Colonic mucosa (tissue), 4 donors: Measurements from ENCODE around the gene OPTC. TPM values are rescaled to one million over a fixed set of nuclear protein-coding genes. Genes with fewer than 3 reads are reported as not detected.

Source experiments
- DNase-seq: peaks from one replicate; pipeline ENCODE4 v3.0.0-alpha.2; 2020
- H3K27ac ChIP-seq: fragments of 200-600 bp; one replicate; pipeline ENCODE4 v1.8.0; 2021
- H3K27me3 ChIP-seq: fragments of 200-600 bp; one replicate; pipeline ENCODE4 v1.8.0; 2021
- H3K36me3 ChIP-seq: fragments of 200-600 bp; one replicate; pipeline ENCODE4 v1.8.0; 2021
- H3K4me1 ChIP-seq: fragments of 200-600 bp; one replicate; pipeline ENCODE4 v1.8.0; 2021; ENCODE audit warnings: mild to moderate bottlenecking
- H3K4me3 ChIP-seq: fragments of 200-600 bp; one replicate; pipeline ENCODE4 v1.8.0; 2021
- H3K9ac ChIP-seq, 2 donors: one replicate each; pipeline ENCODE4 v1.7.0; 2013; ENCODE audit warnings: control low read depth in 2 of 2, low read depth in 2 of 2, low read length in 2 of 2
- H3K9me3 ChIP-seq: fragments of 200-600 bp; one replicate; pipeline ENCODE4 v1.8.0; 2021
- CTCF ChIP-seq: fragments of 200-600 bp; IDR thresholded peaks from one replicate; pipeline ENCODE4 v1.8.0; 2022; ENCODE audit warnings: antibody characterized with exemption, mild to moderate bottlenecking
- intact Hi-C: fragments of 100-400 bp; cut with DNase I; formaldehyde crosslinking; loops from one replicate; pipeline ENCODE4 v1.14.1; 2022
- total RNA-seq, 2 donors: library from RNA; stranded (reverse); fragmentation: NEBNext Ultra II Directional in 1 of 2; extraction: Animal tissue kit (Norgen Biotek cat#: 25700) in 1 of 2; gene quantifications; one replicate each; pipeline ENCODE4 v1.2.1, GENCODE V29; 2021
- donor health status: healthy.
- donor health status: DM: no; HTN: no; CAD: no.
- donor health status: DM: no; HTN: no; CAD: no.

Gene OPTC
- total RNA-seq, 2 donors from 2014 or later = not detected

GRCh38 chr1:203526130-203526529, 32.2 kb downstream of the OPTC start:
- no peak overlapping the region for H3K27ac ChIP-seq

DNA sequence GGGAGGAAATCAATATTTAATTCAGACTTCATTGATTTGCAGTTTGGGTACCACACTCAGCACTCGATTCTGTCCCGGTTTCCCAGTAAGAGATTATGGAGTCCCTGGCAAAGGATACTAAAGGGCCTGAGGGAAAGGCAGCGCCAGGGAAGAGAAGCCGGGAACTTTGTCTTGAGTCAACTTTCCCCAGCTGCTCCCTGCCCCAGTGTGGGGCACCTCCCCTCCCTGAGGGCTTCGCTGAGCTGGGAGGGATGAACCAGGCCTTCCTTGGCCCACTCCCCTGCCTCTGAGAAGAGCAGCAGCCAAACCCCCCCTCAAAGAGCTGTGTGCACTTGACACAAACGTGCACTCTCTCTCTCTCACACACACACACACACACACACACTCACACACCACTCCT, 32.6 kb downstream of the OPTC start:
- intact Hi-C loops = no loop called here
- no peaks in the 10 kb centered on the region for H3K9me3 ChIP-seq
- no peaks in the 10 kb centered on the region for H3K4me1 ChIP-seq
- no peaks in the 10 kb centered on the region for H3K27me3 ChIP-seq
- no peaks in the 10 kb centered on the region for H3K36me3 ChIP-seq
- no peak for TF ChIP-seq CTCF
- H3K9ac ChIP-seq = no peak overlapping the region
- DNase-seq = no peak
- no peak overlapping the region for H3K4me3 ChIP-seq
- no peak overlapping the region for H3K27ac ChIP-seq

More at GRCh38 chr1:203526130-203526529, 32.2 kb downstream of the OPTC start:
- intact Hi-C loops = no loop called here
- Histone ChIP-seq H3K27me3 (no peaks in the 10 kb centered on the region), H3K4me3 (no peak overlapping the region), H3K4me1 (no peaks in the 10 kb centered on the region), H3K9me3 (no peaks in the 10 kb centered on the region), H3K36me3 (no peaks in the 10 kb centered on the region), H3K9ac (no peak overlapping the region)
- no peak for TF ChIP-seq CTCF
- DNase-seq = no peak

DNA sequence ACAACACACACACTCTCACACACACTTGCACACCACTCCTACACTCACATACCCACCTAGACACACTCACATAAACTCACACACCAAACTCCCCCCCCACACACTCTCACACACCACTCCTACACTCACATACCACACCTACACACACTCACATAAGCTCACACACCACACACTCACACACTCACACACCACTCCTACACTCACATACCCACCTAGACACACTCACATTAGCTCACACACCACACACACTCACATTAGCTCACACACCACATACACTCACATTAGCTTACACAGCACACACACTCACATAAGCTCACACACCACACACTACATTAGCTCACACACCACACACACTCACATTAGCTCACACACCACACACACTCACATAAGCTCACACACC, 33.1 kb downstream of the OPTC start:
- no peak for TF ChIP-seq CTCF
- Histone ChIP-seq H3K27ac (no peak overlapping the region), H3K4me1 (no peaks in the 10 kb centered on the region), H3K9ac (no peak overlapping the region), H3K4me3 (no peak overlapping the region), H3K27me3 (no peaks in the 10 kb centered on the region), H3K36me3 (no peaks in the 10 kb centered on the region), H3K9me3 (no peaks in the 10 kb centered on the region)
- no peak for DNase-seq
- intact Hi-C loops = no loop called here

DNA sequence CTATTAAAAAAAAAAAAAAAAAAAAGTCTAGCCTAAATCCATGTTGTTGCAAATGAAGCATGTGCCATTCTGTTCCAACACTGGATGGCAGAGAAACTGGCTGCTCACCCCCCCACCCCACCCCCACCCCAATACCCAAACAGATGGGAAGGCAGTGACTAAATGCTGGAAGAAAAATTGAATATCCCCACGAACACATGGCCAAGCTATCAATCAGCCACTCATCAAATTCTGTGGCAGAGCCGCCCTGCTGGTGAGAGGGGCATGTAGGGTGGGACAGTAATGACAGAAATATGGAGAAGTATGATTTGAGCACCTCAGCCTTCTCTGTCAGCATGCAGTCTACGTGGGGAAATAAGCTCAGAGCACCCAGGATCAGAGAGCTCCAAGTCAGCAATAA, 34.1 kb downstream of the OPTC start:
- Histone ChIP-seq H3K27ac (no peak overlapping the region), H3K36me3 (no peaks in the 10 kb centered on the region), H3K4me1 (no peaks in the 10 kb centered on the region), H3K9ac (no peak overlapping the region), H3K27me3 (no peaks in the 10 kb centered on the region), H3K9me3 (no peaks in the 10 kb centered on the region), H3K4me3 (no peak overlapping the region)
- no peak for DNase-seq
- intact Hi-C loops = no loop called here
- TF ChIP-seq CTCF = no peak

GRCh38 chr1:203528976-203529835, 35.3 kb downstream of the OPTC start:
- H3K27ac ChIP-seq = no peak overlapping the region
- H3K9ac ChIP-seq = no peak overlapping the region
- no peak for DNase-seq
- no peak overlapping the region for H3K4me3 ChIP-seq
- intact Hi-C loops = no loop called here
- no peak for TF ChIP-seq CTCF
- no peaks in the 10 kb centered on the region for H3K27me3 ChIP-seq
- no peaks in the 10 kb centered on the region for H3K4me1 ChIP-seq
- H3K36me3 ChIP-seq = no peaks in the 10 kb centered on the region
- H3K9me3 ChIP-seq = no peaks in the 10 kb centered on the region
